HepG2 (cell line): ENCODE data around the gene ST6GALNAC6. TPM values are rescaled to one million over a fixed set of nuclear protein-coding genes. Genes with fewer than 3 reads are reported as not detected.
A peak's percentile ranks its signal among the peaks of the same experiment; 100 is the strongest.

Experiments
- KDM3A ChIP-seq: IDR thresholded peaks from 2 replicates; pipeline ENCODE4 v1.6.1; 2018; ENCODE audit warnings: low read depth, missing compliant biosample characterization
- KLF11 ChIP-seq: IDR thresholded peaks from 2 replicates; pipeline ENCODE4 v1.6.1; 2016; ENCODE audit warnings: missing compliant biosample characterization
- MEF2D ChIP-seq: sonication (generic); formaldehyde crosslinking; IDR thresholded peaks from 2 replicates; pipeline ENCODE4 v1.5.1; 2020; ENCODE audit warnings: mild to moderate bottlenecking, missing genetic modification reagents
- RAD51 ChIP-seq: fragments of 450-650 bp; IDR thresholded peaks from 2 replicates; pipeline ENCODE4 v1.6.1; 2016; ENCODE audit warnings: borderline replicate concordance
- RARG ChIP-seq: sonication (generic); formaldehyde crosslinking; IDR thresholded peaks from 2 replicates; pipeline ENCODE4 v1.4.0; 2020; ENCODE audit warnings: low read depth, mild to moderate bottlenecking, missing genetic modification reagents
- RCOR2 ChIP-seq: IDR thresholded peaks from 2 replicates; pipeline ENCODE4 v1.6.1; 2016; ENCODE audit warnings: missing biosample characterization, missing genetic modification reagents
- RFX1 ChIP-seq: fragments of 450-650 bp; IDR thresholded peaks from 2 replicates; pipeline ENCODE4 v1.6.1; 2017
- SATB2 ChIP-seq: sonication (generic); formaldehyde crosslinking; IDR thresholded peaks from 2 replicates; pipeline ENCODE4 v1.5.0; 2020; ENCODE audit warnings: missing genetic modification reagents
- SOX6 ChIP-seq, 2 experiments: fragments of 450-650 bp in 1 of 2; sonication (generic) in 1 of 2; formaldehyde crosslinking in 1 of 2; IDR thresholded peaks; 2 replicates each; pipeline versions ENCODE4 v1.4.0 to v1.6.1; 2017 to 2020; ENCODE audit warnings: antibody characterized with exemption in 1 of 2, mild to moderate bottlenecking in 1 of 2, missing genetic modification reagents in 1 of 2
- TBX2 ChIP-seq: sonication (generic); formaldehyde crosslinking; IDR thresholded peaks from 2 replicates; pipeline ENCODE4 v1.5.0; 2020; ENCODE audit warnings: missing genetic modification reagents, mild to moderate bottlenecking, borderline replicate concordance
- ZNF703 ChIP-seq: sonication (generic); formaldehyde crosslinking; IDR thresholded peaks from 2 replicates; pipeline ENCODE4 v1.5.1; 2020; ENCODE audit warnings: missing genetic modification reagents, mild to moderate bottlenecking, moderate library complexity, borderline replicate concordance
- polyA plus RNA-seq, 8 experiments: library from polyadenylated mRNA; depleted of rRNA in 3 of 8; stranded (reverse) in 7 of 8; unstranded in 1 of 8; fragments of >200 nt; fragmentation: Illumina TruSeq in 4 of 8; extraction: Trizol in 4 of 8; gene quantifications; 2 replicates each; pipeline versions ENCODE4 v1.2.1 to v1.2.3, GENCODE V29; 2011 to 2016; ENCODE audit warnings: low read depth in 4 of 8, missing spikeins in 1 of 8, mixed read lengths in 1 of 8; ENCODE audit not compliant: insufficient read depth in 1 of 8
- total RNA-seq, 5 experiments: library from RNA; depleted of rRNA; stranded (reverse); fragments of >200 nt; fragmentation: Illumina TruSeq; extraction: Trizol; gene quantifications; 2 replicates each; pipeline ENCODE4 v1.2.3, GENCODE V29; 2016; ENCODE audit warnings: low read depth in 1 of 5
- TF ChIP-seq, protein P1 (sequence below): sonication (generic); formaldehyde crosslinking; conservative IDR thresholded peaks from 2 replicates; pipeline ENCODE4 v1.4.0; 2020; ENCODE audit warnings: mild to moderate bottlenecking, missing genetic modification reagents, moderate library complexity
- TF ChIP-seq, protein P2 (sequence below): sonication (generic); formaldehyde crosslinking; IDR thresholded peaks from 2 replicates; pipeline ENCODE4 v1.5.0; 2020; ENCODE audit warnings: mild to moderate bottlenecking, missing genetic modification reagents, moderate library complexity
- TF ChIP-seq, protein P3 (sequence below), 2 experiments: sonication (generic) in 1 of 2; formaldehyde crosslinking in 1 of 2; IDR thresholded peaks; 2 replicates each; pipeline versions ENCODE4 v1.5.1 to v1.6.1; 2011 to 2020; ENCODE audit warnings: borderline replicate concordance in 1 of 2, low read depth in 1 of 2, low read length in 1 of 2, mild to moderate bottlenecking in 1 of 2, missing genetic modification reagents in 1 of 2, moderate library complexity in 1 of 2
- TF ChIP-seq, protein P4 (sequence below): sonication (generic); formaldehyde crosslinking; conservative IDR thresholded peaks from 2 replicates; pipeline ENCODE4 v1.5.0; 2020; ENCODE audit warnings: missing genetic modification reagents

Gene ST6GALNAC6
- total and polyA plus RNA-seq, 2 of the 13 experiments (the other 11 are each of a cell fraction or from before 2014, with no cell fraction given): 18.5 to 65.4 TPM

DNA sequence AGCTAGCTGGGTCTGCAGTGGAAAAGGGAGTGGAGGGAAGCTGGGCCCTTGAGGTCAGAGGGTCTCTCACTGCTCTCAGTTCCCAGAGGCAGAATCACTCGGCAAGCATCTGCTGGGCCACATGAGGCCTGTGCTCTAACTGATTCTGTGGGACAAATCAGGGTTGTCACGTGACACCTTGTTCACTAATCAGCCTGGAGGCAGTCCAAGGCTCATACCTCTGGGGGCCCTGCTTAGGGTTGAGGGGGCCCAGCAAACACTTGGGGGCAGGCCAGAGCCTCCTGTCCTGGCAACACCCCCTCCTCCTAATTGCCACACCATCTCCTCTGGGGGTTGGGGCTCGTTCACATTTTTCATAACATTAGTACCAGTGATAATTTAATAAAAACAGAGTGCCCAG is 47.3 kb upstream of the ST6GALNAC6 start (continued):
- no peak for TF ChIP-seq RARG (CRISPR knock-in tag)
- TF ChIP-seq, protein P1, sequence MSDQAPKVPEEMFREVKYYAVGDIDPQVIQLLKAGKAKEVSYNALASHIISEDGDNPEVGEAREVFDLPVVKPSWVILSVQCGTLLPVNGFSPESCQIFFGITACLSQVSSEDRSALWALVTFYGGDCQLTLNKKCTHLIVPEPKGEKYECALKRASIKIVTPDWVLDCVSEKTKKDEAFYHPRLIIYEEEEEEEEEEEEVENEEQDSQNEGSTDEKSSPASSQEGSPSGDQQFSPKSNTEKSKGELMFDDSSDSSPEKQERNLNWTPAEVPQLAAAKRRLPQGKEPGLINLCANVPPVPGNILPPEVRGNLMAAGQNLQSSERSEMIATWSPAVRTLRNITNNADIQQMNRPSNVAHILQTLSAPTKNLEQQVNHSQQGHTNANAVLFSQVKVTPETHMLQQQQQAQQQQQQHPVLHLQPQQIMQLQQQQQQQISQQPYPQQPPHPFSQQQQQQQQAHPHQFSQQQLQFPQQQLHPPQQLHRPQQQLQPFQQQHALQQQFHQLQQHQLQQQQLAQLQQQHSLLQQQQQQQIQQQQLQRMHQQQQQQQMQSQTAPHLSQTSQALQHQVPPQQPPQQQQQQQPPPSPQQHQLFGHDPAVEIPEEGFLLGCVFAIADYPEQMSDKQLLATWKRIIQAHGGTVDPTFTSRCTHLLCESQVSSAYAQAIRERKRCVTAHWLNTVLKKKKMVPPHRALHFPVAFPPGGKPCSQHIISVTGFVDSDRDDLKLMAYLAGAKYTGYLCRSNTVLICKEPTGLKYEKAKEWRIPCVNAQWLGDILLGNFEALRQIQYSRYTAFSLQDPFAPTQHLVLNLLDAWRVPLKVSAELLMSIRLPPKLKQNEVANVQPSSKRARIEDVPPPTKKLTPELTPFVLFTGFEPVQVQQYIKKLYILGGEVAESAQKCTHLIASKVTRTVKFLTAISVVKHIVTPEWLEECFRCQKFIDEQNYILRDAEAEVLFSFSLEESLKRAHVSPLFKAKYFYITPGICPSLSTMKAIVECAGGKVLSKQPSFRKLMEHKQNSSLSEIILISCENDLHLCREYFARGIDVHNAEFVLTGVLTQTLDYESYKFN (CRISPR knock-in tag): peak; percentile 43; the same call in 1 of the 2 replicates
- TF ChIP-seq, protein P2, sequence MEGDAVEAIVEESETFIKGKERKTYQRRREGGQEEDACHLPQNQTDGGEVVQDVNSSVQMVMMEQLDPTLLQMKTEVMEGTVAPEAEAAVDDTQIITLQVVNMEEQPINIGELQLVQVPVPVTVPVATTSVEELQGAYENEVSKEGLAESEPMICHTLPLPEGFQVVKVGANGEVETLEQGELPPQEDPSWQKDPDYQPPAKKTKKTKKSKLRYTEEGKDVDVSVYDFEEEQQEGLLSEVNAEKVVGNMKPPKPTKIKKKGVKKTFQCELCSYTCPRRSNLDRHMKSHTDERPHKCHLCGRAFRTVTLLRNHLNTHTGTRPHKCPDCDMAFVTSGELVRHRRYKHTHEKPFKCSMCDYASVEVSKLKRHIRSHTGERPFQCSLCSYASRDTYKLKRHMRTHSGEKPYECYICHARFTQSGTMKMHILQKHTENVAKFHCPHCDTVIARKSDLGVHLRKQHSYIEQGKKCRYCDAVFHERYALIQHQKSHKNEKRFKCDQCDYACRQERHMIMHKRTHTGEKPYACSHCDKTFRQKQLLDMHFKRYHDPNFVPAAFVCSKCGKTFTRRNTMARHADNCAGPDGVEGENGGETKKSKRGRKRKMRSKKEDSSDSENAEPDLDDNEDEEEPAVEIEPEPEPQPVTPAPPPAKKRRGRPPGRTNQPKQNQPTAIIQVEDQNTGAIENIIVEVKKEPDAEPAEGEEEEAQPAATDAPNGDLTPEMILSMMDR: peak; percentile 34
- no peak for TF ChIP-seq MEF2D
- TF ChIP-seq RFX1: no peak
- 0 out of 2 replicates have a peak, but pooled peaks have one; percentile 24 for TF ChIP-seq ZNF703
- TF ChIP-seq RCOR2 (CRISPR knock-in tag): no peak
- TF ChIP-seq, protein P3, sequence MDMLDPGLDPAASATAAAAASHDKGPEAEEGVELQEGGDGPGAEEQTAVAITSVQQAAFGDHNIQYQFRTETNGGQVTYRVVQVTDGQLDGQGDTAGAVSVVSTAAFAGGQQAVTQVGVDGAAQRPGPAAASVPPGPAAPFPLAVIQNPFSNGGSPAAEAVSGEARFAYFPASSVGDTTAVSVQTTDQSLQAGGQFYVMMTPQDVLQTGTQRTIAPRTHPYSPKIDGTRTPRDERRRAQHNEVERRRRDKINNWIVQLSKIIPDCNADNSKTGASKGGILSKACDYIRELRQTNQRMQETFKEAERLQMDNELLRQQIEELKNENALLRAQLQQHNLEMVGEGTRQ (IDR thresholded peaks at IDR 0.05; ENCODE audit: low read depth, low read length): peak; percentile 47
- TF ChIP-seq, protein P3 (CRISPR knock-in tag; IDR thresholded peaks at IDR 0.05; ENCODE audit: borderline replicate concordance): peak; percentile 70; the same call in 1 of the 2 replicates
- TF ChIP-seq KLF11 (CRISPR knock-in tag): no peak
- TF ChIP-seq, protein P4, sequence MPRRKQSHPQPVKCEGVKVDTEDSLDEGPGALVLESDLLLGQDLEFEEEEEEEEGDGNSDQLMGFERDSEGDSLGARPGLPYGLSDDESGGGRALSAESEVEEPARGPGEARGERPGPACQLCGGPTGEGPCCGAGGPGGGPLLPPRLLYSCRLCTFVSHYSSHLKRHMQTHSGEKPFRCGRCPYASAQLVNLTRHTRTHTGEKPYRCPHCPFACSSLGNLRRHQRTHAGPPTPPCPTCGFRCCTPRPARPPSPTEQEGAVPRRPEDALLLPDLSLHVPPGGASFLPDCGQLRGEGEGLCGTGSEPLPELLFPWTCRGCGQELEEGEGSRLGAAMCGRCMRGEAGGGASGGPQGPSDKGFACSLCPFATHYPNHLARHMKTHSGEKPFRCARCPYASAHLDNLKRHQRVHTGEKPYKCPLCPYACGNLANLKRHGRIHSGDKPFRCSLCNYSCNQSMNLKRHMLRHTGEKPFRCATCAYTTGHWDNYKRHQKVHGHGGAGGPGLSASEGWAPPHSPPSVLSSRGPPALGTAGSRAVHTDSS (CRISPR knock-in tag): no peak
- no peak for TF ChIP-seq SOX6 (IDR thresholded peaks at IDR 0.05)
- TF ChIP-seq SOX6 (CRISPR knock-in tag; IDR thresholded peaks at IDR 0.05): peak; percentile 47; the same call in 1 of the 2 replicates
- TF ChIP-seq RAD51: peak; percentile 56; the same call in 1 of the 2 replicates
- peak; percentile 48; the same call in 1 of the 2 replicates for TF ChIP-seq TBX2
- no peak for TF ChIP-seq KDM3A (CRISPR knock-in tag)
- no peak for TF ChIP-seq SATB2 (CRISPR knock-in tag)
